Large intestine (tissue), 3 donors: Measurements from ENCODE around the gene KRTAP1-5. TPM values are rescaled to one million over a fixed set of nuclear protein-coding genes. Genes with fewer than 3 reads are reported as not detected.

Experiments used
- DNase-seq, 2 donors: peaks; one replicate each; pipeline versions ENCODE4 v3.0.0 to v3.0.0-alpha.2; 2013
- H3K27ac ChIP-seq: one replicate; pipeline ENCODE4 v1.5.1; 2013; ENCODE audit warnings: low read length
- H3K27me3 ChIP-seq: 2 replicates; pipeline ENCODE4 v1.6.1; 2013; ENCODE audit warnings: low read length; ENCODE audit not compliant: control insufficient read depth, insufficient read depth
- H3K36me3 ChIP-seq: 2 replicates; pipeline ENCODE4 v1.6.1; 2013; ENCODE audit warnings: low read length; ENCODE audit not compliant: control insufficient read depth, insufficient read depth
- H3K4me1 ChIP-seq: one replicate; pipeline ENCODE4 v1.6.1; 2013; ENCODE audit warnings: low read length; ENCODE audit not compliant: control insufficient read depth, insufficient read depth
- H3K4me3 ChIP-seq: one replicate; pipeline ENCODE4 v1.5.1; 2013; ENCODE audit warnings: low read length
- H3K9me3 ChIP-seq: one replicate; pipeline ENCODE4 v1.6.1; 2013; ENCODE audit warnings: mild to moderate bottlenecking, low read depth, low read length, moderate library complexity; ENCODE audit not compliant: control insufficient read depth
- WGBS: methylation state at CpG from one replicate; pipeline ENCODE4 v1.1.5; 2013; ENCODE audit warnings: low lambda C conversion rate; ENCODE audit not compliant: insufficient coverage; 5-methylcytosine and 5-hydroxymethylcytosine counted together
- polyA plus RNA-seq: library from polyadenylated mRNA; unstranded; fragments of 120-200 nt; gene quantifications from one replicate; pipeline ENCODE4 v1.2.1, GENCODE V29; 2013

KRTAP1-5 gene
- polyA plus RNA-seq, 1 donor = not detected

GRCh38 chr17:41019415-41019814, 7.6 kb downstream of the KRTAP1-5 start:
- WGBS = no CpG with 5 or more reads among the region's 3 CpGs
- Histone ChIP-seq H3K36me3 (no peaks in the 10 kb centered on the region), H3K4me1 (no peaks in the 10 kb centered on the region), H3K27me3 (no peaks in the 10 kb centered on the region), H3K9me3 (no peaks in the 10 kb centered on the region), H3K27ac (no peak overlapping the region), H3K4me3 (no peak overlapping the region)
- no peak for DNase-seq

GRCh38 chr17:41018541-41018940, 8.5 kb downstream of the KRTAP1-5 start:
- no peaks in the 10 kb centered on the region for H3K4me1 ChIP-seq
- no peaks in the 10 kb centered on the region for H3K9me3 ChIP-seq
- no CpG with 5 or more reads among the region's 3 CpGs for WGBS
- no peak overlapping the region for H3K4me3 ChIP-seq
- H3K27me3 ChIP-seq = no peaks in the 10 kb centered on the region
- DNase-seq = no peak
- H3K27ac ChIP-seq = no peak overlapping the region
- no peaks in the 10 kb centered on the region for H3K36me3 ChIP-seq

GRCh38 chr17:41016578-41017215, 10.3 kb downstream of the KRTAP1-5 start:
- H3K4me3 ChIP-seq = no peak overlapping the region
- DNase-seq = no peak
- no peaks in the 10 kb centered on the region for H3K27me3 ChIP-seq
- WGBS = 65% methylated on average over 2 of the region's 13 CpGs
- H3K9me3 ChIP-seq = no peaks in the 10 kb centered on the region
- H3K4me1 ChIP-seq = no peaks in the 10 kb centered on the region
- H3K36me3 ChIP-seq = no peaks in the 10 kb centered on the region
- H3K27ac ChIP-seq = no peak overlapping the region

- no peaks in the 10 kb centered on the region for H3K4me1 ChIP-seq
These were observed 11.6 kb downstream of the KRTAP1-5 start for GRCh38 chr17:41015454-41015853.

GRCh38 chr17:41013606-41014005, 13.4 kb downstream of the KRTAP1-5 start:
- no peaks in the 10 kb centered on the region for H3K4me1 ChIP-seq
- no peak overlapping the region for H3K4me3 ChIP-seq
- DNase-seq = no peak
- peaks cover 2% of the 10 kb centered on the region for H3K27me3 ChIP-seq
- no peak overlapping the region for H3K27ac ChIP-seq
- no peaks in the 10 kb centered on the region for H3K36me3 ChIP-seq
- WGBS = no CpG with 5 or more reads among the region's 1 CpG
- H3K9me3 ChIP-seq = no peaks in the 10 kb centered on the region

More at GRCh38 chr17:41015454-41015853, 11.6 kb downstream of the KRTAP1-5 start:
- Histone ChIP-seq H3K9me3 (no peaks in the 10 kb centered on the region), H3K27ac (no peak overlapping the region), H3K36me3 (no peaks in the 10 kb centered on the region), H3K27me3 (no peaks in the 10 kb centered on the region), H3K4me3 (no peak overlapping the region)
- no peak for DNase-seq
- 100% methylated on average over 2 of the region's 7 CpGs for WGBS

- Histone ChIP-seq H3K4me1 (no peaks in the 10 kb centered on the region), H3K9me3 (no peaks in the 10 kb centered on the region), H3K4me3 (no peak overlapping the region), H3K27ac (no peak overlapping the region), H3K36me3 (no peaks in the 10 kb centered on the region), H3K27me3 (peaks cover 2% of the 10 kb centered on the region)
- DNase-seq = no peak
- WGBS = no CpG with 5 or more reads among the region's 3 CpGs
These were observed 13.8 kb downstream of the KRTAP1-5 start for GRCh38 chr17:41013181-41013580.

GRCh38 chr17:41012326-41013120, 14.5 kb downstream of the KRTAP1-5 start:
- no peak for DNase-seq
- WGBS = 82% methylated on average over 5 of the region's 6 CpGs

GRCh38 chr17:41010441-41010840, 16.6 kb downstream of the KRTAP1-5 start:
- no peaks in the 10 kb centered on the region for H3K4me1 ChIP-seq
- no peaks in the 10 kb centered on the region for H3K9me3 ChIP-seq
- H3K27me3 ChIP-seq = peaks cover 2% of the 10 kb centered on the region
- DNase-seq = no peak
- no peak overlapping the region for H3K4me3 ChIP-seq
- no peak overlapping the region for H3K27ac ChIP-seq
- H3K36me3 ChIP-seq = no peaks in the 10 kb centered on the region

More at GRCh38 chr17:41012326-41013120, 14.5 kb downstream of the KRTAP1-5 start:
- Histone ChIP-seq H3K9me3 (no peaks in the 10 kb centered on the region), H3K36me3 (no peaks in the 10 kb centered on the region), H3K27ac (no peak overlapping the region), H3K4me3 (no peak overlapping the region), H3K4me1 (no peaks in the 10 kb centered on the region), H3K27me3 (peaks cover 2% of the 10 kb centered on the region)

GRCh38 chr17:41009936-41010335, 17.1 kb downstream of the KRTAP1-5 start:
- Histone ChIP-seq H3K4me1 (no peaks in the 10 kb centered on the region), H3K9me3 (no peaks in the 10 kb centered on the region), H3K27me3 (peaks cover 2% of the 10 kb centered on the region), H3K36me3 (no peaks in the 10 kb centered on the region), H3K4me3 (no peak overlapping the region), H3K27ac (no peak overlapping the region)
- WGBS = no CpG with 5 or more reads among the region's 1 CpG
- DNase-seq = no peak

GRCh38 chr17:41009301-41009760, 17.7 kb downstream of the KRTAP1-5 start:
- no peak for DNase-seq
- 75% methylated on average over 1 of the region's 4 CpGs for WGBS

More at GRCh38 chr17:41009301-41009760, 17.7 kb downstream of the KRTAP1-5 start:
- Histone ChIP-seq H3K36me3 (no peaks in the 10 kb centered on the region), H3K27ac (no peak overlapping the region), H3K27me3 (peaks cover 2% of the 10 kb centered on the region), H3K4me3 (no peak overlapping the region), H3K4me1 (no peaks in the 10 kb centered on the region), H3K9me3 (no peaks in the 10 kb centered on the region)
